ENCODE measurements around the gene RSRC2. TPM values are rescaled to one million over a fixed set of nuclear protein-coding genes. Genes with fewer than 3 reads are reported as not detected.

RSRC2 gene
- total RNA-seq, 1 experiment from 2014 or later, result 62.7 TPM

- no peak for DNase-seq (ENCODE audit: low spot score)
- in situ Hi-C loops (cut with HindIII; ENCODE audit: low sequenced_read_pairs), result no loop called here
These were observed 68.4 kb downstream of the RSRC2 start for GRCh38 chr12:122458105-122459035.

GRCh38 chr12:122457627-122458026, 69.1 kb downstream of the RSRC2 start:
- no peak for DNase-seq (ENCODE audit: low spot score)
- in situ Hi-C loops (cut with HindIII; ENCODE audit: low sequenced_read_pairs), result no loop called here

DNA sequence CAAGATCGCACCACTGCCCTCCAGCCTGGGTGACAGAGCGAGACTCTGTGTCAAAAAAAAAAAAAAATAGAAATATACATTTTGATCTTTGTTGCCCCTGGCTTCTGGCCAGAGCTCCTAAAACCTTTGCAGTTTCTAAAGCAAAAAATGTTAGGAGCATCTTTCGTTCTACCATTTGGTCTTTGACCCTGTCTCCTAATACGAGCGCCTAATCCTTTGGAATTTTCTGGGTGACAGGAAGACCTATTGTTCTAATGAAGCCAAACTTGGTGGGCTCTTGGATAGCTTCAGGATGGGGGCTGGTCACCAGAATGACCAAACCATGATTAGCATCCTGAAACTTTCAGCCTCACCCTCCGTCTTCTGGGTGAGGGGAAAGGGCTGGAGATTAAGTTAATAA, 72.0 kb downstream of the RSRC2 start:
- in situ Hi-C loops (cut with HindIII; ENCODE audit: low sequenced_read_pairs), result no loop called here

DNA sequence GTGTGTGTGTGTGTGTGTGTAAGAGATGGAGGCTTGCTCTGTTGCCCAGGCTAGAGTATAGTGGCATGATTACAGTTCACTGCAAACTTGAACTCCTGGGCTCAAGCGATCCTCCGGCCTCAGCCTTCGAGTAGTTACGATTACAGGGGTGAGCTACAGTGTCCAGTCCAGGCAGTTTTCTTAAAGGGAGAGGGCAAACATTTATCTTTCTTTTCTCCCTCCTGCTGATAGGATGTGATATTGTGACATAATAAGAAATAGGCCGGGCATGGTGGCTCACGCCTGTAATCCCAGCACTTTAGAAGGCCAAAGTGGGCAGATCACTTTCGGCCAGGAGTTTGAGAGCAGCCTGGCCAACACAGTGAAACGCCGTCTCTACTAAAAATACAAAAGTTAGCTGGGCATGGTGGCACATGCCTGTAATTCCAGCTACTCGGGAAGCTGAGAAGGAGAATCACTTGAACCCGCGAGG, 72.5 kb downstream of the RSRC2 start:
- no peak for DNase-seq (ENCODE audit: low spot score)
- in situ Hi-C loops (cut with HindIII; ENCODE audit: low sequenced_read_pairs), result no loop called here

More for the DNA sequence above, 72.0 kb downstream of the RSRC2 start:
- no peak for DNase-seq (ENCODE audit: low spot score)

Other genes with a start within 250 kb of the RSRC2 start
- gene CLIP1, start 104.3 kb downstream of the RSRC2 start, total RNA-seq (2014; rRNA removed; shearing (Covaris generic)), result 19.7 and 21.6 TPM in 2 replicates
- 19.4 and 24.7 TPM in 2 replicates for gene ZCCHC8, start 26.0 kb downstream of the RSRC2 start, total RNA-seq (2014; rRNA removed; shearing (Covaris generic))
- 43.0 and 54.2 TPM in 2 replicates for gene KNTC1, start 313 bp upstream of the RSRC2 start, total RNA-seq (2014; rRNA removed; shearing (Covaris generic))
- not detected in 2 replicates for gene HCAR2, start 176.4 kb upstream of the RSRC2 start, total RNA-seq (2014; rRNA removed; shearing (Covaris generic))
- gene HCAR3, start 189.9 kb upstream of the RSRC2 start, total RNA-seq (2014; rRNA removed; shearing (Covaris generic)), result not detected in 2 replicates
- gene HCAR1, start 203.9 kb upstream of the RSRC2 start, total RNA-seq (2014; rRNA removed; shearing (Covaris generic)), result not detected in 2 replicates
- 21.9 and 23.4 TPM in 2 replicates for gene DENR, start 225.9 kb upstream of the RSRC2 start, total RNA-seq (2014; rRNA removed; shearing (Covaris generic))
- 0.49 and 0.54 TPM in 2 replicates for gene CCDC62, start 247.6 kb upstream of the RSRC2 start, total RNA-seq (2014; rRNA removed; shearing (Covaris generic))

All from G401 (cell line).